Pancreas (tissue), 10 donors: ENCODE results near the gene PFAS. TPM values are rescaled to one million over a fixed set of nuclear protein-coding genes. Genes with fewer than 3 reads are reported as not detected.

ENCODE experiments used
- ATAC-seq, 4 donors: fragments of 200-7000 bp; cut with Tn5 transposase; one replicate each; pipeline versions ENCODE4 v1.8.0 to v1.9.1; 2020; ENCODE audit warnings: mild to moderate bottlenecking in 4 of 4, moderate library complexity in 4 of 4
- DNase-seq, 6 donors: peaks; one replicate each; pipeline ENCODE4 v3.0.0-alpha.2; 2020
- FAIRE-seq: peaks from 2 replicates; lab custom pipeline; 2012; peaks lifted over from hg19 to GRCh38; lab: Jason Lieb, UNC
- H3K27ac ChIP-seq, 4 donors: fragments of 200-600 bp; sonication (generic); 1 replicate in 3 of 4; 2 replicates in 1 of 4; pipeline versions ENCODE4 v1.5.0 to v1.8.0; 2020
- H3K27me3 ChIP-seq, 4 donors: fragments of 200-600 bp; one replicate each; pipeline ENCODE4 v1.8.0; 2021
- H3K36me3 ChIP-seq, 3 donors: fragments of 200-600 bp; sonication (generic) in 1 of 3; one replicate each; pipeline versions ENCODE4 v1.5.0 to v1.8.0; 2020 to 2021
- H3K4me1 ChIP-seq, 3 donors: fragments of 200-600 bp; one replicate each; pipeline ENCODE4 v1.8.0; 2021
- H3K4me3 ChIP-seq, 4 donors: fragments of 200-600 bp; sonication (generic) in 2 of 4; one replicate each; pipeline versions ENCODE4 v1.5.0 to v1.8.0; 2020 to 2021
- H3K9me3 ChIP-seq, 4 donors: fragments of 200-600 bp; one replicate each; pipeline ENCODE4 v1.8.0; 2021
- CTCF ChIP-seq, 4 donors: fragments of 200-600 bp; sonication (generic) in 3 of 4; IDR thresholded peaks; one replicate each; pipeline versions ENCODE4 v1.5.0 to v1.8.0; 2021; ENCODE audit warnings: antibody characterized with exemption in 4 of 4
- WGBS, 2 donors: extraction: QIAGEN DNeasy Blood & Tissue Kit; methylation state at CpG; one replicate each; pipeline ENCODE4 v1.1.7; 2013; 5-methylcytosine and 5-hydroxymethylcytosine counted together
- intact Hi-C, 3 donors: fragments of 100-400 bp; cut with DNase I; formaldehyde crosslinking; loops; one replicate each; pipeline versions ENCODE4 v1.11.1 to v1.14.2; 2022
- polyA plus RNA-seq, 2 donors: library from polyadenylated mRNA; stranded (reverse); fragments of 200-250 nt; gene quantifications; one replicate each; pipeline ENCODE4 v1.2.3, GENCODE V29; 2013
- total RNA-seq, 6 donors: library from RNA; stranded (reverse); fragmentation: NEBNext Ultra II Directional in 4 of 6; extraction: Animal tissue kit (Norgen Biotek cat#: 25700) in 4 of 6; gene quantifications; one replicate each; pipeline versions ENCODE4 v1.2.1 to v1.2.4, GENCODE V29; 2021 to 2023
- donor health status: healthy with polysubstance abuse.
- donor health status: DM: no; HTN: no; CAD: no; lungs with moderate emphysema.
- donor health status: DM: no; HTN: no; CAD: no.
- donor health status: control.
- donor health status: control.
- donor health status: Bipolar disorder and iron deficiency.
- donor health status: DM: yes; HTN: yes; CAD: no.
- donor health status: DM: no; HTN: no; CAD: no.
- donor health status: DM: no; HTN: no; CAD: no.
- donor health status: DM: yes; HTN: yes; CAD: no.

The PFAS gene
- total and polyA plus RNA-seq, 8 donors = 11.5 to 21.4 (median 18.7) TPM

GRCh38 chr17:8318010-8318935 is 69.2 kb downstream of the PFAS start:
- FAIRE-seq = no peak

More at GRCh38 chr17:8318010-8318935, 69.2 kb downstream of the PFAS start:
- Histone ChIP-seq H3K27ac (no peak overlapping the region), H3K4me3 (no peak overlapping the region), H3K4me1 (no peaks in the 10 kb centered on the region), H3K36me3 (no peaks in the 10 kb centered on the region), H3K27me3 (no peaks in the 10 kb centered on the region), H3K9me3 (no peaks in the 10 kb centered on the region)
- TF ChIP-seq CTCF (IDR thresholded peaks at IDR 0.05) = no peak
- intact Hi-C loops = no loop called here
- DNase-seq (peak in 1 of 6 donors; percentile 44), ATAC-seq (no peak)
- 69 to 71% methylated on average over 23 to 24 of the region's 24 CpGs for WGBS, 2 donors

Other genes starting within 250 kb of the PFAS start
- gene GUCY2D, start 246.7 kb upstream of the PFAS start, total RNA-seq = under 1 TPM in 4 of 6 donors, not detected in 2; 0.22 to 0.47 (median 0.28) TPM
- gene GUCY2D, start 246.7 kb upstream of the PFAS start, polyA plus RNA-seq = under 1 TPM; 0.02 to 0.04 TPM
- 1 to 10 TPM in 1 of 6 donors, under 1 TPM in 4, not detected in 1; 0.09 to 4.7 (median 0.37) TPM for gene ALOX15B, start 210.2 kb upstream of the PFAS start, total RNA-seq
- under 1 TPM; 0.05 to 0.19 TPM for gene ALOX15B, start 210.2 kb upstream of the PFAS start, polyA plus RNA-seq
- gene ALOX12B, start 161.6 kb upstream of the PFAS start, total RNA-seq = under 1 TPM in 1 of 6 donors, not detected in 5; 0.31 TPM
- under 1 TPM in 1 of 2 donors, not detected in 1; 0.16 TPM for gene ALOX12B, start 161.6 kb upstream of the PFAS start, polyA plus RNA-seq
- not detected for gene ALOXE3, start 130.8 kb upstream of the PFAS start, total RNA-seq
- gene ALOXE3, start 130.8 kb upstream of the PFAS start, polyA plus RNA-seq = under 1 TPM in 1 of 2 donors, not detected in 1; 0.35 TPM
- not detected for gene HES7, start 125.2 kb upstream of the PFAS start, total RNA-seq
- under 1 TPM; 0.08 to 0.16 TPM for gene HES7, start 125.2 kb upstream of the PFAS start, polyA plus RNA-seq
- 100 to 1,000 TPM in 2 of 6 donors, 10 to 100 TPM in 4; 17.5 to 105 (median 67.6) TPM for gene PER1, start 96.9 kb upstream of the PFAS start, total RNA-seq
- 100 to 1,000 TPM; 107 to 158 TPM for gene PER1, start 96.9 kb upstream of the PFAS start, polyA plus RNA-seq
- 10 to 100 TPM; 19.5 to 35.7 (median 29.6) TPM for gene VAMP2, start 86.3 kb upstream of the PFAS start, total RNA-seq
- gene VAMP2, start 86.3 kb upstream of the PFAS start, polyA plus RNA-seq = 10 to 100 TPM; 29.8 to 82.0 TPM
- gene TMEM107, start 72.9 kb upstream of the PFAS start, total RNA-seq = 10 to 100 TPM in 1 of 6 donors, 1 to 10 TPM in 5; 5.2 to 10.2 (median 6.3) TPM
- 10 to 100 TPM in 1 of 2 donors, 1 to 10 TPM in 1; 5.7 to 11.1 TPM for gene TMEM107, start 72.9 kb upstream of the PFAS start, polyA plus RNA-seq
- 10 to 100 TPM in 1 of 6 donors, 1 to 10 TPM in 5; 4.9 to 10.4 (median 6.9) TPM for gene BORCS6, start 59.1 kb upstream of the PFAS start, total RNA-seq
- gene BORCS6, start 59.1 kb upstream of the PFAS start, polyA plus RNA-seq = 1 to 10 TPM; 4.5 to 6.1 TPM
- 1 to 10 TPM in 1 of 6 donors, under 1 TPM in 2, not detected in 3; 0.47 to 2.0 (median 0.95) TPM for gene AURKB, start 38.7 kb upstream of the PFAS start, total RNA-seq
- gene AURKB, start 38.7 kb upstream of the PFAS start, polyA plus RNA-seq = under 1 TPM; 0.40 to 0.72 TPM
- gene CTC1, start 1.2 kb upstream of the PFAS start, total RNA-seq = 10 to 100 TPM; 15.4 to 40.8 (median 17.3) TPM
- 10 to 100 TPM; 22.6 to 42.6 TPM for gene CTC1, start 1.2 kb upstream of the PFAS start, polyA plus RNA-seq
- gene RANGRF, start 39.4 kb downstream of the PFAS start, total RNA-seq = 10 to 100 TPM in 1 of 6 donors, 1 to 10 TPM in 5; 2.8 to 14.5 (median 6.6) TPM
- gene RANGRF, start 39.4 kb downstream of the PFAS start, polyA plus RNA-seq = 10 to 100 TPM; 14.0 to 27.4 TPM
- gene SLC25A35, start 46.1 kb downstream of the PFAS start, total RNA-seq = 10 to 100 TPM in 1 of 6 donors, 1 to 10 TPM in 5; 1.1 to 12.2 (median 2.7) TPM
- 1 to 10 TPM; 7.3 to 9.5 TPM for gene SLC25A35, start 46.1 kb downstream of the PFAS start, polyA plus RNA-seq
- 1 to 10 TPM; 1.7 to 3.2 (median 2.0) TPM for gene ARHGEF15, start 61.0 kb downstream of the PFAS start, total RNA-seq
- gene ARHGEF15, start 61.0 kb downstream of the PFAS start, polyA plus RNA-seq = 10 to 100 TPM; 12.4 to 23.9 TPM
- gene ODF4, start 90.6 kb downstream of the PFAS start, total RNA-seq = not detected
- gene ODF4, start 90.6 kb downstream of the PFAS start, polyA plus RNA-seq = not detected
- gene RPL26, start 133.9 kb downstream of the PFAS start, total RNA-seq = 1,000 to 10,000 TPM in 3 of 6 donors, 100 to 1,000 TPM in 3; 608 to 1,143 (median 994) TPM
- gene RPL26, start 133.9 kb downstream of the PFAS start, polyA plus RNA-seq = 1,000 to 10,000 TPM; 1,120 to 1,890 TPM
- gene RNF222, start 148.5 kb downstream of the PFAS start, total RNA-seq = not detected
- gene RNF222, start 148.5 kb downstream of the PFAS start, polyA plus RNA-seq = not detected
- gene NDEL1, start 186.6 kb downstream of the PFAS start, total RNA-seq = 10 to 100 TPM; 19.2 to 28.8 (median 21.1) TPM
- gene NDEL1, start 186.6 kb downstream of the PFAS start, polyA plus RNA-seq = 10 to 100 TPM; 14.4 to 21.8 TPM